Nephron progenitor cell (in vitro differentiated cells): Measurements from ENCODE around the gene TEDDM1.
"Not testable (repeated sequence)": the region's sequence is repeated elsewhere in the genome, so short reads cannot be mapped to it uniquely, and the experiment has no call there.

Source experiments
- DNase-seq: peaks from one replicate; pipeline ENCODE4 v3.0.0; 2021
- H3K27ac Mint-ChIP-seq: 2 replicates; pipeline ENCODE4 v1.8.0; 2021; ENCODE audit warnings: mild to moderate bottlenecking, moderate library complexity, mixed read lengths
- H3K27me3 Mint-ChIP-seq: 2 replicates; pipeline ENCODE4 v1.8.0; 2021; ENCODE audit warnings: mild to moderate bottlenecking, low read depth, mixed read lengths; ENCODE audit not compliant: poor library complexity
- H3K36me3 Mint-ChIP-seq: 2 replicates; pipeline ENCODE4 v1.8.0; 2021; ENCODE audit warnings: low read depth, mixed read lengths
- H3K4me1 Mint-ChIP-seq: 2 replicates; pipeline ENCODE4 v1.8.0; 2021; ENCODE audit warnings: mixed read lengths
- H3K4me3 Mint-ChIP-seq: 2 replicates; pipeline ENCODE4 v1.8.0; 2021; ENCODE audit warnings: mild to moderate bottlenecking, moderate library complexity, mixed read lengths
- H3K9me3 Mint-ChIP-seq: 2 replicates; pipeline ENCODE4 v1.8.0; 2021; ENCODE audit warnings: mild to moderate bottlenecking, moderate library complexity, mixed read lengths
- TF ChIP-seq, protein P1 (sequence below): fragments of 200-600 bp; sonication (generic); IDR thresholded peaks from 2 replicates; pipeline ENCODE4 v1.5.0; 2021; ENCODE audit warnings: antibody characterized with exemption

TEDDM1 gene, protein sequence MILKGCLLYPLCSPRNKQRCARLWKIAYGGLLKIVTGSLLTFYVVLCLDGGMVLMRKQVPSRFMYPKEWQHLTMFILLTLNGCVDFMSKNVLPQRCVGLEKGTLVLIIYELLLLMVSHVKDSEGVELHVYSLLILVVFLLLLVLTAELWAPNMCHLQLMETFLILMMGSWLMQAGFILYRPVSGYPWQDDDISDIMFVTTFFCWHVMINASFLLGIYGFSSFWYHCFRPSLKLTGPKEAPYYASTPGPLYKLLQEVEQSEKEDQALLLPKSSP

DNA sequence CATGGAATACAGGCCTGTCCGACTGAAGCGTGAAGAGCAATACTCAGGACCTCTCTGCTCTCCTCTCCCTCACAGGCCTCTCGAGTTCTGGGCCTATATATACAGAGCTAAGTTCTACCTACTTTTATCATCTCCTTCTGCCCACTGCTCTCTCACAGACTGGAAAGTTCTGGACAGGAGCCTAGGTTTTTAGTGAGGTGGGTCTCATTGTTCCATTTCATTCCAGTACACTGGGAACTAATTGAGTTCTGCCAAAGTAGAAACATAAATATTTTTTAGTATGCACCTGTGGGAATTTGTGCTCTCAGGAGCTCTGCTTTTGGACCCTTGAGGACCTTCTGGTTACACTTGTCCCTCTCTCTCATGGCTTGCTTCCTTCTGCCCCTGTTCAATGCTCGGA lies at the start of gene TEDDM1:
Gene TEDDM1, minus strand, starts transcription at position 101 of the 400 bp plus-strand sequence. CDS start 182 bp downstream, outside the sequence.
- H3K4me1 Mint-ChIP-seq = peaks cover 28% of the 10 kb centered on the region

DNA sequence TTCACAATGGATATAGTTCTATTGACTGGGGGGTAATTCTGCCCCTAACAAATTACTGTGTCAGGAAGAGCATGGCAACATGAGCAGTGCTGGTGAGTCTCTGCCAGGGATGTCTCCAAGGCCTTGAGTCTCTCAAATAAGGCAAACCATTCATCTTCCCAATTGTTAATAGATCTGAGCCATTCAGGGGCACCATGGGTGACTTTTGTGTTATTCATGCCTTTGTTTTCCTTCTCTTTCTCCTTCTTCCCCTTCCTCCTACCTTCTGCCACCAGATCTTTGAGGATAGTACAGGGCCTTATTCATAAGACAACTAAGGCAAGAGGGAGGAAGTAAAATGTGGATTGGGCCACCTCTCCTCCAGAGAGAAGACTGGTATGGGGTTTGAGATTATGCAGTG lies 49.6 kb upstream of the TEDDM1 start, which contains the start of gene RGSL1:
Gene RGSL1, plus strand, starts transcription at position 60 of the 400 bp plus-strand sequence. Its CDS starts 20 bp downstream, at position 80.
- Mint-ChIP-seq H3K4me1 (no peaks in the 10 kb centered on the region), H3K27me3 (no peaks in the 10 kb centered on the region), H3K4me3 (no peak within 1 kb of the TSS), H3K27ac (no peak within 1 kb of the TSS), H3K9me3 (peaks cover 10% of the 10 kb centered on the region), H3K36me3 (no peaks in the 10 kb centered on the region)
- TF ChIP-seq, protein P1, sequence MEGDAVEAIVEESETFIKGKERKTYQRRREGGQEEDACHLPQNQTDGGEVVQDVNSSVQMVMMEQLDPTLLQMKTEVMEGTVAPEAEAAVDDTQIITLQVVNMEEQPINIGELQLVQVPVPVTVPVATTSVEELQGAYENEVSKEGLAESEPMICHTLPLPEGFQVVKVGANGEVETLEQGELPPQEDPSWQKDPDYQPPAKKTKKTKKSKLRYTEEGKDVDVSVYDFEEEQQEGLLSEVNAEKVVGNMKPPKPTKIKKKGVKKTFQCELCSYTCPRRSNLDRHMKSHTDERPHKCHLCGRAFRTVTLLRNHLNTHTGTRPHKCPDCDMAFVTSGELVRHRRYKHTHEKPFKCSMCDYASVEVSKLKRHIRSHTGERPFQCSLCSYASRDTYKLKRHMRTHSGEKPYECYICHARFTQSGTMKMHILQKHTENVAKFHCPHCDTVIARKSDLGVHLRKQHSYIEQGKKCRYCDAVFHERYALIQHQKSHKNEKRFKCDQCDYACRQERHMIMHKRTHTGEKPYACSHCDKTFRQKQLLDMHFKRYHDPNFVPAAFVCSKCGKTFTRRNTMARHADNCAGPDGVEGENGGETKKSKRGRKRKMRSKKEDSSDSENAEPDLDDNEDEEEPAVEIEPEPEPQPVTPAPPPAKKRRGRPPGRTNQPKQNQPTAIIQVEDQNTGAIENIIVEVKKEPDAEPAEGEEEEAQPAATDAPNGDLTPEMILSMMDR = no peak
- DNase-seq = no peak

More for the DNA sequence above, at the start of gene TEDDM1:
- Mint-ChIP-seq H3K9me3 (peaks cover 14% of the 10 kb centered on the region), H3K36me3 (no peaks in the 10 kb centered on the region), H3K27ac (no peak within 1 kb of the TSS), H3K4me3 (no peak within 1 kb of the TSS), H3K27me3 (no peaks in the 10 kb centered on the region)
- DNase-seq = no peak
- TF ChIP-seq, protein P1 = no peak

DNA sequence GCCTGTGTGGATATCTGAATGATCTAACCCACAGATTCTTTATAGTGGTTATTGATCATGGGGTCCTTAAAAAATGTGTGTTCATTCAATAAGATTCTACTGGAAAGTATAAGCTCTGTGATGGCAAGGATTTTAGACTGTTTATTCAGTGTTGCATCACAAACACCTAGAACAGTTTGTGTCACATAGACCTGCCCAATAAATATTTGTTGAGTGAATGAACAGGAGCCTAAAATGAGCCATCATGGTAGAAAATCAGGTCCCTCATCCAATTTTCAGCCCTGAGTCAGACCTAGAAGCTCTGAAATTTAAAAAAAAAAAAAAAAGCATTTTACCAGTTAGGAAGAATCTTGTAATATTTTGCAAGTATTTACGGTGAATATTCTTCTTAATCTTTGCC lies 47.2 kb upstream of the TEDDM1 start:
- no peak overlapping the region for H3K27ac Mint-ChIP-seq
- H3K9me3 Mint-ChIP-seq = peaks cover 10% of the 10 kb centered on the region
- DNase-seq = no peak
- H3K36me3 Mint-ChIP-seq = no peaks in the 10 kb centered on the region
- no peak overlapping the region for H3K4me3 Mint-ChIP-seq
- H3K27me3 Mint-ChIP-seq = no peaks in the 10 kb centered on the region
- TF ChIP-seq, protein P1 = no peak
- no peaks in the 10 kb centered on the region for H3K4me1 Mint-ChIP-seq

DNA sequence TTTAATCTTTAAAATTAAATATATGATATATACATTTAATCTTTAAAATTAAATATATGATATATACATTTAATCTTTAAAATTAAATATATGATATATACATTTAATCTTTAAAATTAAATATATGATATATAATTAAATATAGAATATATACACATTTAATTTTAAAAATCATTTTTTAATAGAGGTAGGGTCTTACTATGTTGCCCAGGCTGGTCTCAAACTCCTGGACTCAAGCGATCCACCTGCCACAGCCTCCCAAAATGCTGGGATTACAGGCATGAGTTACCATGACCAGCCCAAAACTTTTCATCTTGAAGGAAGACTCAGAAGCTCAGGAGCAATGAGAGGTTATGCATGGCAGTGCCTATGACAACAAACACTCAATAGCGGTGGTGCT lies 46.7 kb upstream of the TEDDM1 start:
- H3K4me3 Mint-ChIP-seq, DNase-seq, H3K27me3 Mint-ChIP-seq, H3K36me3 Mint-ChIP-seq, H3K27ac Mint-ChIP-seq, H3K4me1 Mint-ChIP-seq: not testable (repeated sequence)
- H3K9me3 Mint-ChIP-seq = peaks cover 10% of the 10 kb centered on the region

DNA sequence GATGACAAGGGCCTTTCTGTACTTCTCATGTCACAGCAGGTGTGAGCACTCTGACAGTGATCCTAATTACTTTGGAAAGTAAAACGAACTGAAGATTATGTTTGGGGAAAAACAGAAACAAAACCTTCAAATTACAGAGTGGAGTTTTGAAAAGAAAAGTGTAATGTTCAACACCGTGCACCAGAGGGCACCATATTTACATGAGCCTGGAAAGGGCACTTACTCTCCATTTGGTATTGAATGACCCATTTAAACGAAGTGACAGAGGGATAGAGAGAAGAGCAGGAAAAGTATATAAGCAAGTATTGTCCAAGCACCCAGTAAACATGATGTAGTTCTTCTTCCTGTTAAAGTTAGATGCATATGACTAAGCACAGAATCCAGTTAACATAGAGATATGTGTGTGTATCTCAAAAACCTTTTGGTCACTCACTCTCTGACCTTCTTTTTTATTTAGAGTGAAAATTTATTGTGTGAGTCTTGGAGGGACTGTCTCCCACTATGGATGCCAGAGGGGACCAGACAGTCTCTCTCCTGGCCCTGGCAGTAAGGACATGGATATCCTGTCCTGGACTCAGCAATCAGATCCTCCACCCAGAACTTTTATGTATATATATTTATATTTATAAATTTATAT lies 45.7 kb upstream of the TEDDM1 start:
- Mint-ChIP-seq H3K9me3 (peaks cover 14% of the 10 kb centered on the region), H3K36me3 (no peaks in the 10 kb centered on the region), H3K4me3 (no peak overlapping the region), H3K27ac (no peak overlapping the region), H3K27me3 (no peaks in the 10 kb centered on the region), H3K4me1 (no peaks in the 10 kb centered on the region)
- TF ChIP-seq, protein P1 = peak; percentile 58
- peak; percentile 16 for DNase-seq

DNA sequence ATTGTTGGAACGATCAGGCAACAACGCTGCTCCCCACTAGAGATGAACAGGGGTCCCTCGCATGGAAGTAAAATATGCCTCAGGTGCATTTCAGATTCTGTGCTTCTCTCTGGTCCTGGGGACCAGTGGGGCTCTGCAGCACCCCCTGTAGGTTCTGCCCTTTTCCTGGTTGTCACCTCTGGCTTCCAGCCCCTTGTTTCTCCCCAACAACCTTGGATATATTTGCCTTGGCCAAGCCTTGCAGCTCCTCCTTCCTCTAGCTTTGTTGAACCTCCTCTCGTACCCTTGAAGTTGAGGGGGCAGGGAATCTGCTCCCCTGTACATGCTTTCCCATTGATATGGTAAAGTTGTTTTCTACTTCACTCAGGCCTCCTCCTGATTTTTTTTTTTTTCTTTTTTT lies 44.0 kb upstream of the TEDDM1 start:
- no peak overlapping the region for H3K27ac Mint-ChIP-seq
- DNase-seq = no peak
- H3K27me3 Mint-ChIP-seq = no peaks in the 10 kb centered on the region
- no peaks in the 10 kb centered on the region for H3K4me1 Mint-ChIP-seq
- TF ChIP-seq, protein P1 = no peak
- no peak overlapping the region for H3K4me3 Mint-ChIP-seq
- no peaks in the 10 kb centered on the region for H3K36me3 Mint-ChIP-seq
- H3K9me3 Mint-ChIP-seq = peaks cover 20% of the 10 kb centered on the region
